GM12872 (cell line): Measurements from ENCODE around the gene LEKR1.

Experiments used
- CTCF ChIP-seq: IDR thresholded peaks from 3 replicates; pipeline ENCODE4 v1.5.1; 2011; ENCODE audit warnings: low read depth, mild to moderate bottlenecking, low read length, moderate library complexity; ENCODE audit not compliant: insufficient read depth

The LEKR1 gene

GRCh38 chr3:157069406-157069805 lies 243.3 kb downstream of the LEKR1 start:
- TF ChIP-seq CTCF: no peak

GRCh38 chr3:157069846-157070677 lies 243.9 kb downstream of the LEKR1 start:
- TF ChIP-seq CTCF: no peak

DNA sequence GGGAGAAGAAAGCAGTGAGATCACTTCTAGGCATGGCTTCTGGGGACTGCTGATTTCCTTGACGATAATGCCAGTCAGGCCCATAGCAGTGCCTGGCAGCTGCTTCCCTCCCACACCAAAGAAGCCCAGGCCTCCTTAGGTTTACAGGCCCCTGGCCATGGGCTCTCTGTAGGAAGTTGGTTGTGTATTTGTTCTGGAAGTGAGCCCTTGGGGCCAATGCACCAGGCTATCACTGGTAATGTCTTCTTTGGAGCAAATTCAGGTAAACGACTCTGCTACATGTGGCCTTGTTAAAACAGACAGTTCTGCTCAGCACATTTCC lies 244.5 kb downstream of the LEKR1 start:
- TF ChIP-seq CTCF: no peak

GRCh38 chr3:157071744-157072525 lies 245.8 kb downstream of the LEKR1 start:
- no peak for TF ChIP-seq CTCF

- TF ChIP-seq CTCF: no peak
Measured at GRCh38 chr3:157073810-157074209, 247.7 kb downstream of the LEKR1 start.

DNA sequence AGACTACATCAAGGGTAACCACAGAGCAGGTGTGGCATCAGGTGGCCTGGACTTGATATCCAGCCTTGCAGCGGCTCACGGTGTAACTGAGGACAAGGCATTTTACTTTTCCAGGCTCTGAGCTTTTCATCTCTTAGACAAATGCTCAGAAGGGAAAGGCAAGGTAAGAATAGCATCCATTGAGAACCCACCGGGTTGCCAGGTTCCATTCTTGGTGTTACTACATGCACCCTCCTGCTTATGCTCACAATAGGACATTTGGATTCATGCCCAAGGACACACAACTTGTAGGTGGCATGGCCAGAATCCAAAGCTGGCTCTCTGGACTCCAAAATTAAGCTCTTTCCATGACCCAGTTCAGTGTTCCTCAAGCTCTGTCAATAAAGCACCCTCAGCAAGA lies 248.3 kb downstream of the LEKR1 start:
- TF ChIP-seq CTCF: no peak

DNA sequence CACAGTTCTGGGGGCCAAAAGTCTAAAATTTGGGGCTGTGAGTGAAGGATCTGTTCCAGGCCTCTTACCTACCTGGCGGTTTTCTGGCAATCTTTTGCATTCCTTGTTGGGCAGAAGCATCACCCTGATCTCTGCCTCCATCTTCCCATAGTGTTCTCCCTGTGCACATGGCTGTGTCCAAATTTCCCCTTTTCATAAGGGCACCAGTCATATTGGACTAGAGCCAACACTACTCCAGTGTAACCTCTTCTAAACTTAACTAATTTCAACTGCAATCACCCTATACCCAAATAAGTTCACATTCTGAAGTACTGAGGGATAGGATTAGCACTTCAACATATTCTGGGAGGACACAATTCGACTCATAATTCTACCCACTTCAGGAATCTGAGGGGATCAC lies 248.8 kb downstream of the LEKR1 start:
- TF ChIP-seq CTCF: no peak
